ENCODE measurements around the gene TC2N.
A peak's percentile ranks its signal among the peaks of the same experiment; 100 is the strongest.
"Not testable (repeated sequence)": the region's sequence is repeated elsewhere in the genome, so short reads cannot be mapped to it uniquely, and the experiment has no call there.

The TC2N gene

GRCh38 chr14:91871401-91871800 is 4.1 kb upstream of the TC2N start:
- Mint-ChIP-seq H3K4me3 (peak overlapping the region; percentile 80 to 82), H3K27ac (peak overlapping the region; percentile 96 to 99), H3K4me1 (ENCODE audit: low read depth in 2 of 2) (peaks cover 64 to 77% of the 10 kb centered on the region in 2 donors), H3K36me3 (ENCODE audit: insufficient read depth) (peaks cover 41% of the 10 kb centered on the region)
- H3K27me3 Mint-ChIP-seq; DNase-seq; H3K9me3 Mint-ChIP-seq; ATAC-seq (replicated peaks): not testable (repeated sequence)

GRCh38 chr14:91870890-91871289 is 3.6 kb upstream of the TC2N start:
- H3K27me3 Mint-ChIP-seq, result no peaks in the 10 kb centered on the region
- no peaks in the 10 kb centered on the region for H3K9me3 Mint-ChIP-seq
- no peak for ATAC-seq (replicated peaks)
- DNase-seq, result no peak
- peak overlapping the region; percentile 79 to 92 for H3K4me3 Mint-ChIP-seq
- peaks cover 66 to 77% of the 10 kb centered on the region in 2 donors for H3K4me1 Mint-ChIP-seq (ENCODE audit: low read depth in 2 of 2)
- peak overlapping the region; percentile 96 to 99 for H3K27ac Mint-ChIP-seq
- H3K36me3 Mint-ChIP-seq (ENCODE audit: insufficient read depth), result peaks cover 46% of the 10 kb centered on the region

GRCh38 chr14:91870001-91870400 is 2.7 kb upstream of the TC2N start:
- Mint-ChIP-seq H3K27me3 (no peaks in the 10 kb centered on the region), H3K4me1 (ENCODE audit: low read depth in 2 of 2) (peaks cover 59 to 71% of the 10 kb centered on the region in 2 donors), H3K9me3 (no peaks in the 10 kb centered on the region), H3K27ac (peak overlapping the region; percentile 96 to 99), H3K4me3 (peak overlapping the region; percentile 79 to 92), H3K36me3 (ENCODE audit: insufficient read depth) (peaks cover 49% of the 10 kb centered on the region)
- peak; percentile 64 to 68 (median 65) for DNase-seq
- peak; percentile 51 for ATAC-seq (replicated peaks)

- Mint-ChIP-seq H3K27me3 (no peaks in the 10 kb centered on the region), H3K4me1 (ENCODE audit: low read depth in 2 of 2) (peaks cover 57 to 70% of the 10 kb centered on the region in 2 donors), H3K27ac (peak overlapping the region; percentile 96 to 99), H3K9me3 (no peaks in the 10 kb centered on the region), H3K36me3 (ENCODE audit: insufficient read depth) (peaks cover 53% of the 10 kb centered on the region), H3K4me3 (peak overlapping the region; percentile 79 to 92)
- no peak for DNase-seq
- no peak for ATAC-seq (replicated peaks)
These were observed 2.2 kb upstream of the TC2N start for GRCh38 chr14:91869556-91869955.

GRCh38 chr14:91866511-91867295 is 633 bp downstream of the TC2N start:
- DNase-seq (peak in 1 of 3 experiments; percentile 6), ATAC-seq (replicated peaks) (no peak)
- H3K36me3 Mint-ChIP-seq (ENCODE audit: insufficient read depth), result peaks cover 54% of the 10 kb centered on the region
- H3K27ac Mint-ChIP-seq, result peak overlapping the region; percentile 76 to 96
- peaks cover 53 to 65% of the 10 kb centered on the region in 2 donors for H3K4me1 Mint-ChIP-seq (ENCODE audit: low read depth in 2 of 2)
- no peaks in the 10 kb centered on the region for H3K9me3 Mint-ChIP-seq
- H3K4me3 Mint-ChIP-seq, result peak overlapping the region; percentile 86 to 94
- no peaks in the 10 kb centered on the region for H3K27me3 Mint-ChIP-seq

GRCh38 chr14:91866061-91866460 is 1.3 kb downstream of the TC2N start:
- DNase-seq (peak in 2 of 3 experiments; percentile 6 to 22), ATAC-seq (replicated peaks) (peak; percentile 3)
- Mint-ChIP-seq H3K36me3 (ENCODE audit: insufficient read depth) (peaks cover 60% of the 10 kb centered on the region), H3K27me3 (no peaks in the 10 kb centered on the region), H3K4me3 (peak overlapping the region; percentile 86 to 94), H3K9me3 (no peaks in the 10 kb centered on the region), H3K4me1 (ENCODE audit: low read depth in 2 of 2) (peaks cover 59 to 70% of the 10 kb centered on the region in 2 donors), H3K27ac (peak overlapping the region; percentile 76 to 96)

- no peaks in the 10 kb centered on the region for H3K27me3 Mint-ChIP-seq
- H3K36me3 Mint-ChIP-seq (ENCODE audit: insufficient read depth), result peaks cover 80% of the 10 kb centered on the region
- peak overlapping the region; percentile 91 to 94 for H3K27ac Mint-ChIP-seq
- DNase-seq (no peak), ATAC-seq (replicated peaks) (no peak)
- no peaks in the 10 kb centered on the region for H3K9me3 Mint-ChIP-seq
- peak overlapping the region; percentile 86 to 87 for H3K4me3 Mint-ChIP-seq
- peaks cover 59 to 71% of the 10 kb centered on the region in 2 donors for H3K4me1 Mint-ChIP-seq (ENCODE audit: low read depth in 2 of 2)
These were observed 4.9 kb downstream of the TC2N start for GRCh38 chr14:91862417-91862816.

- Mint-ChIP-seq H3K27me3 (no peaks in the 10 kb centered on the region), H3K9me3 (no peaks in the 10 kb centered on the region), H3K4me1 (ENCODE audit: low read depth in 2 of 2) (peaks cover 60 to 79% of the 10 kb centered on the region in 2 donors), H3K36me3 (ENCODE audit: insufficient read depth) (peaks cover 77% of the 10 kb centered on the region), H3K4me3 (peak overlapping the region; percentile 78 to 86), H3K27ac (peak overlapping the region; percentile 91 to 94)
- ATAC-seq (replicated peaks), result peak; percentile 61
- no peak for DNase-seq
These were observed 6.2 kb downstream of the TC2N start for GRCh38 chr14:91861091-91861490.

- H3K36me3 Mint-ChIP-seq (ENCODE audit: insufficient read depth), result peaks cover 84% of the 10 kb centered on the region
- peak overlapping the region; percentile 91 to 94 for H3K27ac Mint-ChIP-seq
- ATAC-seq (replicated peaks) (no peak), DNase-seq (no peak)
- H3K4me3 Mint-ChIP-seq, result peak overlapping the region; percentile 78 to 86
- peaks cover 67 to 87% of the 10 kb centered on the region in 2 donors for H3K4me1 Mint-ChIP-seq (ENCODE audit: low read depth in 2 of 2)
- H3K27me3 Mint-ChIP-seq, result no peaks in the 10 kb centered on the region
- H3K9me3 Mint-ChIP-seq, result no peaks in the 10 kb centered on the region
These were observed 7.1 kb downstream of the TC2N start for GRCh38 chr14:91860238-91860637.

- H3K4me1 Mint-ChIP-seq (ENCODE audit: low read depth in 2 of 2), result peaks cover 68 to 87% of the 10 kb centered on the region in 2 donors
- peak; percentile 62 for ATAC-seq (replicated peaks)
- H3K27ac Mint-ChIP-seq, result peak overlapping the region; percentile 92 to 94
These were observed 8.6 kb downstream of the TC2N start for GRCh38 chr14:91858536-91859275.

GRCh38 chr14:91857614-91858013 is 9.7 kb downstream of the TC2N start:
- no peak for ATAC-seq (replicated peaks)
- Mint-ChIP-seq H3K36me3 (ENCODE audit: insufficient read depth) (peaks cover 68% of the 10 kb centered on the region), H3K4me1 (ENCODE audit: low read depth in 2 of 2) (peaks cover 63 to 82% of the 10 kb centered on the region in 2 donors), H3K4me3 (peak overlapping the region; percentile 78 to 86), H3K27ac (peak overlapping the region in 1 of 2 donors; percentile 92), H3K27me3 (no peaks in the 10 kb centered on the region), H3K9me3 (no peaks in the 10 kb centered on the region)
- DNase-seq, result no peak

More at GRCh38 chr14:91858536-91859275, 8.6 kb downstream of the TC2N start:
- peak overlapping the region; percentile 78 to 86 for H3K4me3 Mint-ChIP-seq
- H3K27me3 Mint-ChIP-seq, result no peaks in the 10 kb centered on the region
- no peaks in the 10 kb centered on the region for H3K9me3 Mint-ChIP-seq
- DNase-seq, result no peak
- H3K36me3 Mint-ChIP-seq (ENCODE audit: insufficient read depth), result peaks cover 77% of the 10 kb centered on the region

- Mint-ChIP-seq H3K36me3 (ENCODE audit: insufficient read depth) (peaks cover 74% of the 10 kb centered on the region), H3K27ac (peak overlapping the region; percentile 75 to 82), H3K4me1 (ENCODE audit: low read depth in 2 of 2) (peaks cover 51 to 78% of the 10 kb centered on the region in 2 donors), H3K9me3 (no peaks in the 10 kb centered on the region), H3K4me3 (peak overlapping the region; percentile 7 to 51), H3K27me3 (no peaks in the 10 kb centered on the region)
- DNase-seq, result no peak
- no peak for ATAC-seq (replicated peaks)
These were observed 12.9 kb downstream of the TC2N start for GRCh38 chr14:91854327-91854934.

- Mint-ChIP-seq H3K27me3 (no peaks in the 10 kb centered on the region), H3K4me3 (no peak overlapping the region), H3K9me3 (no peaks in the 10 kb centered on the region), H3K36me3 (ENCODE audit: insufficient read depth) (peaks cover 66% of the 10 kb centered on the region), H3K27ac (peak overlapping the region; percentile 77 to 82), H3K4me1 (ENCODE audit: low read depth in 2 of 2) (peaks cover 43 to 65% of the 10 kb centered on the region in 2 donors)
- DNase-seq (no peak), ATAC-seq (replicated peaks) (no peak)
These were observed 15.8 kb downstream of the TC2N start for GRCh38 chr14:91851563-91851962.
